ENCODE results near the gene MTR.

Gene MTR

DNA sequence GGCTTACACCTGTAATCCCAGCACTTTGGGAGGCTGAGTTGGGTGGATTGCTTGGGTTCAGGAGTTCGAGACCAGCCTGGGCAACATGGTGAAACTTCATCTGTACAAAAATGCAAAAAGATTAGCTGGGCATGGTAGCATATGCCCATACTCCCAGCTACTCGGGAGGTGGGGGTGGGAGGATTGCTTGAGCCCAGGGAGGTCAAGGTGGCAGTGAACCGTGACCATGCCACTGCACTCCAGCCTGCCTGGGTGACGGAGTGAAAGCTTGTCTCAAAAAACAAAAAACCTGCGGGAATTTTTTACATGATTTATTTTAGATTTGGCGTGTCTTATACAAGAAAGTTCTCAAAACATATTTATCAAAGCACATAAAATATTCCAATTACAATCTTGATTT, 27.8 kb upstream of the MTR start:
- TF ChIP-seq CTCF (IDR thresholded peaks at IDR 0.05; ENCODE audit: extremely low read depth, insufficient read depth, missing control alignments): no peak
- DNase-seq (ENCODE audit: low spot score): no peak
- in situ Hi-C loops (cut with MboI; ENCODE audit: low pct_unique_long_range_greater_than_20kb, low sequenced_read_pairs, unreplicated experiment): no loop called here

GRCh38 chr1:236768601-236769000, 26.5 kb upstream of the MTR start:
- DNase-seq (ENCODE audit: low spot score): no peak
- TF ChIP-seq CTCF (IDR thresholded peaks at IDR 0.05; ENCODE audit: extremely low read depth, insufficient read depth, missing control alignments): no peak
- in situ Hi-C loops (cut with MboI; ENCODE audit: low pct_unique_long_range_greater_than_20kb, low sequenced_read_pairs, unreplicated experiment): no loop called here

- in situ Hi-C loops (cut with MboI; ENCODE audit: low pct_unique_long_range_greater_than_20kb, low sequenced_read_pairs, unreplicated experiment): no loop called here
- no peak for TF ChIP-seq CTCF (IDR thresholded peaks at IDR 0.05; ENCODE audit: extremely low read depth, insufficient read depth, missing control alignments)
- DNase-seq (ENCODE audit: low spot score): no peak
These were observed 21.2 kb upstream of the MTR start for GRCh38 chr1:236773919-236774318.

DNA sequence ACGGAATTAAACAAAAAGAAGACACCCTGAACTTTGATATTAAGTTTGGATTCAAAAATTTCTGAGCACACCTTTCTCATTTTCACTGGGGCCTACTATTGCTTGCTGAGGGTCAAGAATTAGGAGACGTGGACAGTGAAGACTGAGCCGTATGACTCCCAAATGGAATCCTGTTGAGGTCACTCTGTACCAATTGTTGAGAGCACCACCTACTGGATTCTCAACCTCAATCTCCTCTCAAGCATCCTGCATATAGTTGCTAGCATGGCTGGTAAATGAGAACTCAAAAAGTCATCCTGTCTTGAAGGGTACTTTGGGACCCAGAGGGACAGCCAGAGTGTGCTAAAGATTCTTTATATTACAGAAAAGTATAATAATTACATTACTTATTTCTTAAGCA, 20.2 kb upstream of the MTR start:
- in situ Hi-C loops (cut with MboI; ENCODE audit: low pct_unique_long_range_greater_than_20kb, low sequenced_read_pairs, unreplicated experiment): no loop called here
- no peak for DNase-seq (ENCODE audit: low spot score)
- peak; percentile 19 for TF ChIP-seq CTCF (IDR thresholded peaks at IDR 0.05; ENCODE audit: extremely low read depth, insufficient read depth, missing control alignments)

- no peak for DNase-seq (ENCODE audit: low spot score)
- no peak for TF ChIP-seq CTCF (IDR thresholded peaks at IDR 0.05; ENCODE audit: extremely low read depth, insufficient read depth, missing control alignments)
- in situ Hi-C loops (cut with MboI; ENCODE audit: low pct_unique_long_range_greater_than_20kb, low sequenced_read_pairs, unreplicated experiment): no loop called here
These were observed 15.8 kb upstream of the MTR start for GRCh38 chr1:236779312-236779711.

DNA sequence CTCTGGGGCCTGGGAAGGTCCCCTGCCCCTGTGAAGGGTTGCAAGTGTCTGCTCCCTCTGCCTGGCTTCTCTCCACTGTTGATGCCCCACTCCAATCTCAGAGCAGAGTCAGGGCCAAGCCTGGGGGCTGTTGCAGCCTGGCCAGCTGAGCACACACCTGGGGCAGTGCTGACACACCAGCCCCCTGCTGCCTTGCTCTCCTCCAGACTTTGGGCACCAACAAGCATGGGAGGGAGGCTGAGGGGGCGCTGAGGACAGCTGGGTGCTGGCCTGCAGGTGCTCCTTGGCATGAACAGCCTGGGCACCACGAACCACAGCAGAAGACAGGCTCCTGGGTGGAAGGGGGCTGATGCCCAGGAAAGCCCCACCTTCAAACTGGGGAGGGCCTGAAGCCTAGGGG, 9.6 kb upstream of the MTR start:
- in situ Hi-C loops (cut with MboI; ENCODE audit: low pct_unique_long_range_greater_than_20kb, low sequenced_read_pairs, unreplicated experiment): no loop called here
- no peak for DNase-seq (ENCODE audit: low spot score)
- no peak for TF ChIP-seq CTCF (IDR thresholded peaks at IDR 0.05; ENCODE audit: extremely low read depth, insufficient read depth, missing control alignments)

- no peak for DNase-seq (ENCODE audit: low spot score)
- in situ Hi-C loops (cut with MboI; ENCODE audit: low pct_unique_long_range_greater_than_20kb, low sequenced_read_pairs, unreplicated experiment): no loop called here
These were observed 8.6 kb upstream of the MTR start for GRCh38 chr1:236786453-236786852.

More at GRCh38 chr1:236786453-236786852, 8.6 kb upstream of the MTR start:
- TF ChIP-seq CTCF (IDR thresholded peaks at IDR 0.05; ENCODE audit: extremely low read depth, insufficient read depth, missing control alignments): no peak
